GM21447 (cell line): ENCODE results near the gene PGLYRP2.
A peak's percentile ranks its signal among the peaks of the same experiment; 100 is the strongest.
"Not testable (repeated sequence)": the region's sequence is repeated elsewhere in the genome, so short reads cannot be mapped to it uniquely, and the experiment has no call there.

Source experiments
- ATAC-seq: cut with Tn5 transposase; IDR thresholded peaks from one replicate; pipeline ENCODE4 v1.9.1; 2021; ENCODE audit not compliant: unreplicated experiment

The PGLYRP2 gene

DNA sequence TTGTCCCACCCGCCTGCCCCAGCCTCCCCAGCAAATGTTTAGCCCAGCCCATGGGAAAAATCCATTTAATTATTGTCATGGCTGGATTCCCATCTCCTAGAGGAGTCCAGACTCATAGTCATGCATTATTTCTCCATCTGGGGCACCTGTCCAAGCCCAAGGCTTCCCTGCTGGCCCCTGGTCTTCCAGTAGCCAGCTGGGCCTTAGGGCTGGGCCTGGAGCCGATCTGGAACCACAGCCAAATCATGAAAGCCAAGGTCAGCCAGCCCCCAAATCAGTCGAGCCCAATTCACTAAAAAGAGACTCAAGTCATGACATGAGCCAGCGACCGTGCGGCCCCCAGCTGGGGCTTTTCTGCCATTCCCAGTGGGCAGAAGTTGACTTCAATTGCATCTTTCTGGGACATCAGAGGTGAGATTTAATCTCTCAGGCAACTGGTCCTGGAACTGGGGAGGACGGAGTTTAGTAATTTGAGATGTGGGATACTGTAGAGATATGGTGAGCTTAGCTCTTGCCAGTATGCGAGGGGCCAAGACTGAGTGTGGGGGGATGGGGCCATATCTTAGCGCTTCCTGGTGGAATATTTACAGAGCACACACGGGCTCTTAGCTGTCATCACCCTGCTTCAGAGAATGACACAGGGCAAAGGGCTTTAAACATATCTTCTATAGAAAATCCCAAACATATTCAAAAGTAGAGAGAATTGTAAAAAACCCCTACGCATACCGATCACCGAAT is 9.4 kb upstream of the PGLYRP2 start:
- no peak for ATAC-seq

GRCh38 chr19:15487038-15487437 is 7.7 kb upstream of the PGLYRP2 start:
- no peak for ATAC-seq

DNA sequence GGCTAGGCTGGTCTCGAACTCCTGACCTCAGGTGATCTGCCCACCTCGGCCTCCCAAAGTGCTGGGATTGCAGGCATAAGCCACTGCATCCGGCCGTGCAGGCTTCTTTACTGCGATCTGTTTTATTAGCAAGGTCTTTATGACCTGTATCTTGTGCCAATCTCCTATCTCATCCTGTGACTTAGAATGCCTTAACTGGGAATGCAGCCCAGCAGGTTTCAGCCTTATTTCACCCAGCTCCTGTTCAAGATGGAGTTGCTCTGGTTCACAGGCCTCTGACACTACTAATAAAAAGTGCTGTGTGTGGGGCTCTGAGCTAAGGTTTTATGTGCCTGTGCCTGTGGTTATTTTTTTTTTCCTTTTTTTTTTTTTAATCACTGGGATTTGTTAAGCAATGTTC is 6.5 kb upstream of the PGLYRP2 start:
- not testable (repeated sequence) for ATAC-seq

GRCh38 chr19:15480996-15481395 is 1.7 kb upstream of the PGLYRP2 start:
- ATAC-seq = not testable (repeated sequence)

DNA sequence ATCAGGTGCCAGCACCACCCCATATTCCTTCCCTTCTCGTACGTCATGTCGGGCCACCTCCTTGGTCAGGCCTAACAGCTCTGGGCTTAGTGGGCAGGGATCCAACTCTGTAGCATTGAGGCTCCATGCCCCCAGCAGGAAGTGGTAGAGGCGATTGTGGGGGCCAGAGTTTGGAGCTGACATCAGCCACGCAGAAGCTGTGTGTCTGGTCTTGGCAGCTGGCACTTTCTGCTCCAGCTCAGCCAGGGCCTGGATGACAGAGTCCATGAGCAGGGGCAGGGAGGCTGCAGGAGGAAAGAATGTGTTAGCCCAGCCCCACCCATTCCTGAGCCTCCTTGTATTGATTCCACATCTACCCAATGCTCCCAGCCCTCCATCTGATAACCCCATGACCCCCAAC is 3.0 kb downstream of the PGLYRP2 start:
- ATAC-seq = no peak

DNA sequence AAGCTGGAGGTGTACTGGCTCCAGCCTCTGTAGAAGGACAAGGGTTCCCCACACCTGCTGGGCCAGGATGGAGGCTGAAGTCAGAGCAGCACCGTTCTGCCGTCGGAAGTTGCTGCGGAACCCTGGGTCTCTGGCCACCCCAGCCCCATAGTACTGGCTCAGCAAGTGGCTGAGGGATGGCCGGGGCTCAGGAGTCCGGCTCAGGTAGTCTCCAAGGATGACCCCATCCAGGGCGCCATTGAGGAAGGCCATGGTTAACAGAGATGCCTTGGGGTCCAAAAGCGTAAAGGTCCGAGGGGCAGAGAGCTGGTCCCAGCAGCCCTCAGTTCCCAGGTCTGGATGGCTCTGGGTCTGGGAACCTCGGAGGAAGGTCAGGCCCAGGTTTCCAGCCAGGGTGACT is 3.7 kb downstream of the PGLYRP2 start:
- no peak for ATAC-seq

DNA sequence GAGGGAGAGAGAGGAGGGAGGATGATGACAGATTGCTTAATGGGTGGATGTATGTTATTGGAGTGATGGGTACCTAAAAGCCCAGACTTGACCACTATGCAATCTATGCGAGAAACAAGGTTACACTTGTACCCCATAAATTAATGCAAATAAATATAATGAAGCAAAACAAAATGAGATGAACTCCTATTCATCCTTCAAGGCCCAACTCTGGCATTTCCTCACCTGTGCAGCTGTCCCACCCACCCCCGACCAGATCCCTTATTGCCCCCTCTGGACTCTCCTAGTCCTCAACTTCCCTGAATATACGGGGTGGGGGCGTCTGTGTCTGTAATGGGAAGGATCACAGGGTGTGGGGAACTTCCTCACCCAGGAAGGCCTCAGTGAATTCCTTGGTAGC is 4.1 kb downstream of the PGLYRP2 start:
- ATAC-seq = no peak

DNA sequence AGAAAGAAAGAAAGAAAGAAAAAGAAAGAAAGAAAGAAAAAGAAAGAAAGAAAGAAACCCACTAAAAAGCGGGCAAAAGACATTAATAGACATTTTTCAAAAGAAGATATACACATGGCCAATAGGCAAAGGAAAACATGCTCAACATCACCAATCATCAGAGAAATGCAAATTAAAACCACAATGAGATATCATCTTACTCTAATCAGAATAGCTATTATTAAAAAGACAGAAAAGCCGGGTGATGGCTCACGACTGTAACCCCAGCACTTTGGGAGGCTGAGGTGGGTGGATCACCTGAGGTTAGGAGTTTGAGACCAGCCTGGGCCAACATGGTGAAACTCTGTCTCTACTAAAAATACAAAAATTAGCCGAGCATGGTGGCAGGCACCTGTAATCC is 5.5 kb downstream of the PGLYRP2 start:
- not testable (repeated sequence) for ATAC-seq

GRCh38 chr19:15471639-15472101 is 7.6 kb downstream of the PGLYRP2 start:
- ATAC-seq = no peak

GRCh38 chr19:15469513-15470297 is 9.6 kb downstream of the PGLYRP2 start:
- ATAC-seq = no peak

DNA sequence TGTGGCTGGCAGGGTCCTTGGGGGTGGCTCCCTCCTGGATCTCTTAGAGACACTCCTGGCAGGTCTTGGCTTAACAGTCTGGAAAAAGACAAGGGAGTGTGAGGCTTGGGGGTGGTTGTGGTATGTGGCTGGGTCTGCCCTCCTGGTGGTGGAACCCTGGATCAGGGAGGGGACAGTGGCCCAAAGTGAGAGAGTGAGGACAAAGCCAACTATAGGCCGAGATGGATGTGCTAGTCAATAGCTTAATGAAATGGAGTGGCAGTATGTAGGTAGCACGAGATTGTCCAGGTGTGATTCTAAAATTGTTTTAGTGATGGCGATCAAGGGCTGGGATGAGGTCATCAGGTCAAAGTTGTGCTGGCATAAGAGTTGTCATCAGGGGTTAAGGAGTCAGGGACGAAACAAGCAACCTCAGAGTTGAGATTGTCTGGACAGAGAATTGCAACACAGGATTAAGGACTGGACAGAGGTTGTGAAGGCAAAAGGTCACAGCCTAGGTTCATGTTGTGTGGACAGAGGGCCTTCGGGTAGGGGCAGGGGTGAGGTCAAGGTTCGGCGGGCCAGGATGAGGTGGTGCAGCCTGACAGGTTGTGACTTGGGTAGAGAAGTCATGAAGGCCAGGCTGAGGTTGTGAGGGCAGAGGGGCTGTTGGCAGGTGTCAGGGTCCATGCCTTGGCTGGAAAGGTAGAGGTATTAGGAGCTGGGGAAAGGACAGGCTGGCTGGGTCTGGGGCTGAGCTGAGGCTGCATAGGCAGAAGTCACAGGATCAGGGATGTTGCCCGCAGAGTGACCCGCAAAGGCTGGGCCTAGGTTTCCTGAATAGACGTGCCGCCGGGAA is 10.4 kb downstream of the PGLYRP2 start:
- no peak for ATAC-seq

GRCh38 chr19:15467734-15468214 is 11.5 kb downstream of the PGLYRP2 start:
- ATAC-seq = no peak

- peak; percentile 60 for ATAC-seq
Measured at GRCh38 chr19:15466851-15467733, 12.2 kb downstream of the PGLYRP2 start.

- peak; percentile 49 for ATAC-seq
Measured at GRCh38 chr19:15464394-15465385, 14.6 kb downstream of the PGLYRP2 start, which contains the start of gene RASAL3. Gene RASAL3 (minus strand): TSS chr19:15464544. CDS start chr19:15464358, 186 bp downstream.

- ATAC-seq = peak; percentile 45
Measured at GRCh38 chr19:15463861-15464371, 15.4 kb downstream of the PGLYRP2 start.

GRCh38 chr19:15461694-15462093 is 17.6 kb downstream of the PGLYRP2 start:
- ATAC-seq = no peak

DNA sequence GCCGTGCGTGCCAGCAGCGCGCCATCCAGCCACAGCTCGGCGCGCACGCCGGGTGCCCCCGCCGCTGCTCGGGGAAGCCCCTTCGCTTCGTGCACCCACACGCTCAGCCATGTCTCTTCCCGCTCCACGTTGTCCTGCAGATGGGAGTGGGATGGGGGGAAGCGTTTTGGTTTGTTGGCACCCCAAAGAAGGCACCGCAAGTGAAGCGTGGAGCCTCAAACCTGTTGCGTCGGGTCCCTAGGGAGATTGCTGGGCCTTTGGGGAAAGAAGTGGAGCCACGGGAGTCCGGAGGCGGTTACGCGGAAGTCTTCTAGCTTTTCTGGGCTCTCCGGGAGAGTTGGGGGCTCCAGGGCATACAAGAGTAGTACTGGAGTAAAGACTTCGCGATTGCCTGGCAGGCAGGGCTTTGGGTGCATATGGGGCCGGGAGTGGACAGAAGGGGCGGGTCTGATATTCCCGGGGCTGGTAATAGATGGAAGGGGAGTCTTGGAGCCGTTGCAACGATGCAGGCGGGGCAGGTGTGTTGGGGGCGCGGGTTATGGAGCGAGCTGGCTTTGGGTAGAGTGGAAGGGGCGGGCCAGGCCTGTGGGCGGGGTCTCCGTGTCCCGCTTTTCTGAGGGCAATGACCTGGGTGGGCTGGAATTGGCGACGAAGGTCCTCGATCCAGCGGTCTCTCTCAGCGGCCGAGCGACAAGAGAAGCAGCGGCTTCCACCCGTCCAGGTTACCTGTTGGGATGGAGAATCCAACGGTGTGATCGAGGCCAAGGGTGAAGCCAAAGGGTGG is 21.4 kb downstream of the PGLYRP2 start:
- ATAC-seq = no peak
